Measurements from ENCODE around the gene PRRT3.
"Not testable (repeated sequence)": the region's sequence is repeated elsewhere in the genome, so short reads cannot be mapped to it uniquely, and the experiment has no call there.

The PRRT3 gene

DNA sequence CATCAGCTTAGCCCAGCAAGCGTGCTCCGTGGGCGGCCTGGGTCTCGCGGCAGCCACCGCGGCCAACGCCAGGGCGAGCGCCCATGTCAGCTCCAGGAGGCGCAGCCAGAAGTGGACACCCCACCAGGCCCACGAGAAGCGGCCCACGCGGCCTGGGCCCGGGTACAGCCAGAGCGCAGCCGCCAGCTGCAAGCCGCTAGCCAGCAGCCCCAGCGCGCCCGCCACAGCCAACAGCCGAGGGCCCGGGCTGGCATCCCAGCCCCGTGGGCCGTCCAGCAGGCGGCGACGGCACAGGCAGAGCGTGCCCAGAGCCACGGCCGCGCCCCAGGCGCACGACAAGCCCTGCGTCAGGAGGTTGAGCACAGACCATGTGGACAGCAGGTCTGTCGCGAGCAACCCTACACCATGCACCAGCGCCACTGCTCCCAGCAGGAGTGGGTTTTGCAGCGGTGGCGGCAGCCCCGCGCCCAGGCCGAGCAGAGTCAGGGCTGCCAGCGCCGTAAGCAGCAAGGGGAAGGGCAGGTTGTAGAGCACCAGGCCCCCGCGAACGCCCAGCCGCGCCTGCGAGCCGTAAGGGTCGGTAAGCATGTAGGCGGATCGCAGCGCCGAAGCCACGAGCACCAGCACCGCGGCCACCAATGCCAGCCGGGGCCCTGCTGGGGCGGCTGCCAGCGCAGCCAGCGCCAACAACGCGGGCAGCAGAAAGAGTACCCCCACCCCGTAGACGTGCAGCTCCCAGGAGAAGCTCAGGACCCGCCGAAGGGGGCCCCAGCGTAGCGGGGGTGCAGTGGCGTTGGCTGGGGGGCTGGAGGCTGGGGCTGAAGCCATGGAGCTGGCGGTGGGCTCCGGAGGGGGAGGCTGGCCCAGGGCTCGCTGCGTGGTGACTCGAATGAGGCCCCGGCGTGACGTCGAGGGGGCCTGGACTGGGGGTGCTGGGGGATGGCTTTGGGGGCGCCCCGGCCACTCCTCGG, 4.9 kb downstream of the PRRT3 start:
- DNase-seq, result peak in 1 of 2 experiments; percentile 47

DNA sequence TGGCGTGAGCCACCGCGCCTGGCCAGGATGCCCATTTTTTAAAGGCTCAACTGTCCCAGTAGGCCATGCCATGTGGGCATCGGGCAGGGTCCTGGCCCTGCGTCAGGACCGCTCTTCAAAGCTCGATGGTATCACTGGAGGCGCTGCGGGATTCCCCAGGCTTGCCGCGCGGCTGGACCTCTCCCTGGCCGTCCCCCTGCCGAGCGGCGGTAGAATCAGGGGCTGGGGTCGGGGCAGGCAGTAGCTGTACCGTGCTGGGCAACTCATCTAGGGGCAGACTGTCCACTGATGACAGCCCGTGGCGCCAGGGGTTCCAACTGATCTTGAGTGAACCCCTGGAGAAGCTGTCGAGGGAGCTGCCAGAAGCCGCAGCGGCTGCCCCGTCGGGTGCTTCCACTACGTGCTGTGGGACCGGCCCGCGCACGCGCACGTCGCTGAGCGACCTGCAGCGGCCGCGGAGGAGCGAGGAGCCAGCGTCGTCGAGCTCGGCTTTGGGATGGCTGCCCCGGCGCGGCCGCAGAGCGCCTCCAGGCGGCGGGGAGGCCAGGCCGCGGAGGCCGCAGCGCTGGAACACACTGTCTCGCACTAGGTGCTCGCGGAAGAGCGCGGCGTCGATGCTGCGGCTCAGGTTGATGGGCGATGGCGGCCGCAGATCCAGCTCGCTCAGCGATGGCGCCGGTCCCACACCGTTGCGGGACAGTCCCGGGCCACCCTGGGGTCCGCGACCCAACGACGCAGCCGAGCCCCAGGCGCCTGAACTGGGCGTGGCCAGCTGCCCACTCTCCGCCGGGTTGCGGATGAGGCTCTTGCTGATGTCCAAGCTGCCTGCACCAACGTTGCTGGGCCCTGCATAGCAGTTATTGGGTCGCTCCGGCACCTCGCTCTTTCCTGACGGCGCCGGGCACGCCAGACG, 5.8 kb downstream of the PRRT3 start:
- DNase-seq, result peak; percentile 35 to 68

GRCh38 chr3:9945358-9945757, 6.8 kb downstream of the PRRT3 start:
- DNase-seq, result no peak

DNA sequence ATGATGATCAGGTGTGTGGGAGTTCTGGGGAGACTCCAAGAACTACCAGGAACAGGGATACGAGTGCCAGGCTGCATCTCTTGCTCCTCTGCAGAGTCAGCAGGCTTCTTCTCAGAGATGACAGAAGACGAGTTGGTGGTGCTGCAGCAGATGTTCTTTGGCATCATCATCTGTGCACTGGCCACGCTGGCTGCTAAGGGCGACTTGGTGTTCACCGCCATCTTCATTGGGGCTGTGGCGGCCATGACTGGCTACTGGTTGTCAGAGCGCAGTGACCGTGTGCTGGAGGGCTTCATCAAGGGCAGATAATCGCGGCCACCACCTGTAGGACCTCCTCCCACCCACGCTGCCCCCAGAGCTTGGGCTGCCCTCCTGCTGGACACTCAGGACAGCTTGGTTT, 7.9 kb downstream of the PRRT3 start:
- DNase-seq, result no peak

DNA sequence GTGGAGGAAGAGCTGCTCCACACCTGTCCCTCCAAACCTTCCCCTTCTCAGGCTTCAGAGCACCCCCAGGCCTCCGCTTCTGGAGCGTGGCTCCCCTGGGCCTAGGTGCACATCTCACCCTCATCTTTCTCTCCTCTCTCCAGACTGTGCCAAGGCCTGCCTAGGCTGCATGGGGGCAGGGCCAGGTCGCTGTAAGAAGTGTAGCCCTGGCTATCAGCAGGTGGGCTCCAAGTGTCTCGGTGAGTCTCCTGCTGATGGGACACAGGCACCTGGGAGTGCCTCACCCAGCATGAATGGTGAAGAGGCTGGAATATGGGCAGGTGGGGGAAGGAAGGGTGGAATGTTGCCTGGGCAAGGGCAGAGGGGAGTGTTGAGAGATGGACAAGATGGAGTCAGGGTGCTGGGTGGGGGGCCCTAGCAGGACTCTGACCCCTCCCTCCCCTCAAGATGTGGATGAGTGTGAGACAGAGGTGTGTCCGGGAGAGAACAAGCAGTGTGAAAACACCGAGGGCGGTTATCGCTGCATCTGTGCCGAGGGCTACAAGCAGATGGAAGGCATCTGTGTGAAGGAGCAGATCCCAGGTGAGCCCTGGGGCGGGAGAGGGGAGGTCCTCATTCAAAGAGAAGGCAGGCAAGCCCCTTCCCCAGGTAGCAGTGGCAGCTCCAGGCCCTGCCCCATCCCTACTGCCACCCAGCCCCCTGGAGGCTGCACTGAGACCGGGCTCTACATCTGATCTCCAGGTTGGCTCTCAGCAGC, 9.1 kb downstream of the PRRT3 start:
- no peak for DNase-seq

DNA sequence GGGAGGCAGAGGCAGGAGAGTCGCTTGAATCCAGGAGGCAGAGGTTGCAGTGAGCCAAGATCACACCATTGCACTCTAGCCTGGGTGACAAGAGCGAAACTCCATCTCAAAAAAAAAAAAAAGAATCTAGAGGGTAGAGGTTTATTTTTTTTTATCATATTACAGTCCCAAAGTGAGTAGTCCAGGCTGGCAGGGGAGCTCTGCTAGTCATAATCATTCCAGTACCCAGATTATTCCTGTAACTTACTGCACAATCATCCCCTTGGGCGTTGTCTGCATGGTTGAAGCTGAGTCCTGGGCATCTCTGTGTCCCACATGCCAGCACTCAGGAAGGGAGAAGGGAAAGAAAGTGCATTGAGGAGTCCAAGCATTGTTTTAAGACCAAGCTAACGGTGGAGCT, 10.0 kb downstream of the PRRT3 start:
- DNase-seq, result no peak

DNA sequence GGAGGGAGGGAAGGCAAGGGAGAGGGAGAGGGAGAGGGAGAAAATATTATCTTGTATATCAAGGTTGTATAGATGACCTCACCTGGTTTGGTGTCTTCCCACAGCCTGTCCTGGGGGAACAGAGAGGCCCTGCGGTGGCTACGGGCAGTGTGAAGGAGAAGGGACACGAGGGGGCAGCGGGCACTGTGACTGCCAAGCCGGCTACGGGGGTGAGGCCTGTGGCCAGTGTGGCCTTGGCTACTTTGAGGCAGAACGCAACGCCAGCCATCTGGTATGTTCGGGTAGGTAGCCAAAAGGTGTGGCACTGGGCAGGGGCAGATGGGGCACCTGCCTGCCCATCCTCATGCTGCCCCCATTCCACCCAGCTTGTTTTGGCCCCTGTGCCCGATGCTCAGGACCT, 11.5 kb downstream of the PRRT3 start:
- no peak for DNase-seq

- not testable (repeated sequence) for DNase-seq
Measured at GRCh38 chr3:9939906-9940305, 12.3 kb downstream of the PRRT3 start.

- no peak for DNase-seq
Measured at GRCh38 chr3:9938966-9939365, 13.2 kb downstream of the PRRT3 start.

DNA sequence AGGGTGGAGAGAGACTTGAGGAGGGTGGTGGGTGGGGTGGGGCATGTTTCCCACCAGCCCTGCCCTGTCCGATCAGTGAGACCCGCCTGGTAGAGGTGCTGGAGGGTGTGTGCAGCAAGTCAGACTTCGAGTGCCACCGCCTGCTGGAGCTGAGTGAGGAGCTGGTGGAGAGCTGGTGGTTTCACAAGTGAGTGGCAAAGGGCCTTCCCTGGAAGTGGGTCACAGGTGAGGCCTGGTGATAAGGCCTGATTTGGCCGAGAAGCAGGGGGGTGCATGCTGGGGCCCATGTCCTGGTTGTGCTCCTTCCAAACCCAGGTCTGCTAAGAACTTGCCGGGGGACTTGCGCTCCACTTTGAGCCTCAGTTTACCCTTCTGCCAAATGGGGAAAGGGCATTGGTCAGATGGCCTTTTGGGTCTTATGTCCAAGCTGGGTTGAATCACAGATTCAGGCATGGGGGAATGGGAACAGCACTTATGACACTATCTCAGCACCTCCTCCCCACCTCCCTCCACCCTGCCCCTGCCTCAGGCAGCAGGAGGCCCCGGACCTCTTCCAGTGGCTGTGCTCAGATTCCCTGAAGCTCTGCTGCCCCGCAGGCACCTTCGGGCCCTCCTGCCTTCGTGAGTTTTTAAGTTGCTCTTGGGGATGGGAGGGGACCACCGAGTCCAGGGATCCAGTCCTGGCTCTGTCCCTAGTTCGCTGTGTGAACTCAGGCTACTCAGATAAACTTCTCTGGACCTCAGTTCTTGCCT, 14.5 kb downstream of the PRRT3 start:
- DNase-seq, result no peak

GRCh38 chr3:9935966-9936510, 16.2 kb downstream of the PRRT3 start:
- no peak for DNase-seq

GRCh38 chr3:9934993-9935392, 17.2 kb downstream of the PRRT3 start:
- no peak for DNase-seq

GRCh38 chr3:9934235-9934621, 18.0 kb downstream of the PRRT3 start:
- DNase-seq, result no peak

DNA sequence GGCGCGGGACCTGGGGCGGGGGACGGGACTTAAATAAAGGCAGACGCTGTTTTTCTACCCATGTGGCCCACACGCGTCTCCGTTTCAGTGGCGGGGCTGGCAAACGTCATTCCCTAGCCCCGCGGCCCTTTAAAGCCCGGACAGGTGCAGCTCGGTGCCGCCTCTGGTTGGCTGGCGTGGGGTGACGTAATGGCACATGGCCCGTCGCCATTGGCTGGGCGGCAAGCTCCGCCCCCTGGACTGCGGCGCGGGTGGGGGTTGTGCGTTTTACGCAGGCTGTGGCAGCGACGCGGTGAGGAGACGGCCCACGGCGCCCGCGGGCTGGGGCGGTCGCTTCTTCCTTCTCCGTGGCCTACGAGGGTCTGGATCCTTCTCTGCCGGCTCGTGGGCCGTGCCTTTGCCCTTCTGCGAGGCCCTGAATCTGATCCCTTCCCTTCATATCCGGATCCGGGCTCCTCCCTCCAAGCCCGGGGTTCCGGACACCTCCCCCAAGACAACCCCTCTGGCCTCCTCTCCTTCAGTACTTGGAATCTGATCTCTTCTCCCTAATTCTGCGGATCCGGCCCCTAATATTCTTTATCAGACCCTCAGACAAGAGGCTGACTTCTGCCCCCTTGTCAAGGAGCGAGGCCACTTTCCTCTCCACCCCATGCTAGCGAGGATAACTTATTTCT, 18.5 kb downstream of the PRRT3 start, which contains the start of gene CRELD1:
TSS of gene CRELD1 (plus strand) at position 274 of the 674 bp plus-strand sequence. CDS start 605 bp downstream, outside the sequence.
- peak; percentile 78 to 79 for DNase-seq

DNA sequence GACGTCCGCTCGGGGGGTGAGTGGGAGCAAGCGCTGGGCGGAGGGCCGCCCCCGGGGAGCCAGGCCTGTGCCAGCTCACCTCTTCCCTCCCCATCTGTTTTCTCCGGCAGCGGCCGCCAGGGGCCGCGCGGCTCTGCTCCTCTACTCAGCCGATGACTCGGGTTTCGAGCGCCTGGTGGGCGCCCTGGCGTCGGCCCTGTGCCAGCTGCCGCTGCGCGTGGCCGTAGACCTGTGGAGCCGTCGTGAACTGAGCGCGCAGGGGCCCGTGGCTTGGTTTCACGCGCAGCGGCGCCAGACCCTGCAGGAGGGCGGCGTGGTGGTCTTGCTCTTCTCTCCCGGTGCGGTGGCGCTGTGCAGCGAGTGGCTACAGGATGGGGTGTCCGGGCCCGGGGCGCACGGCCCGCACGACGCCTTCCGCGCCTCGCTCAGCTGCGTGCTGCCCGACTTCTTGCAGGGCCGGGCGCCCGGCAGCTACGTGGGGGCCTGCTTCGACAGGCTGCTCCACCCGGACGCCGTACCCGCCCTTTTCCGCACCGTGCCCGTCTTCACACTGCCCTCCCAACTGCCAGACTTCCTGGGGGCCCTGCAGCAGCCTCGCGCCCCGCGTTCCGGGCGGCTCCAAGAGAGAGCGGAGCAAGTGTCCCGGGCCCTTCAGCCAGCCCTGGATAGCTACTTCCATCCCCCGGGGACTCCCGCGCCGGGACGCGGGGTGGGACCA, 19.2 kb downstream of the PRRT3 start:
- DNase-seq, result peak; percentile 13 to 54

GRCh38 chr3:9932535-9932842, 19.7 kb downstream of the PRRT3 start:
- DNase-seq, result no peak

- DNase-seq, result no peak
Measured at GRCh38 chr3:9930804-9931418, 21.3 kb downstream of the PRRT3 start.

GRCh38 chr3:9928158-9928557, 24.1 kb downstream of the PRRT3 start:
- no peak for DNase-seq

DNA sequence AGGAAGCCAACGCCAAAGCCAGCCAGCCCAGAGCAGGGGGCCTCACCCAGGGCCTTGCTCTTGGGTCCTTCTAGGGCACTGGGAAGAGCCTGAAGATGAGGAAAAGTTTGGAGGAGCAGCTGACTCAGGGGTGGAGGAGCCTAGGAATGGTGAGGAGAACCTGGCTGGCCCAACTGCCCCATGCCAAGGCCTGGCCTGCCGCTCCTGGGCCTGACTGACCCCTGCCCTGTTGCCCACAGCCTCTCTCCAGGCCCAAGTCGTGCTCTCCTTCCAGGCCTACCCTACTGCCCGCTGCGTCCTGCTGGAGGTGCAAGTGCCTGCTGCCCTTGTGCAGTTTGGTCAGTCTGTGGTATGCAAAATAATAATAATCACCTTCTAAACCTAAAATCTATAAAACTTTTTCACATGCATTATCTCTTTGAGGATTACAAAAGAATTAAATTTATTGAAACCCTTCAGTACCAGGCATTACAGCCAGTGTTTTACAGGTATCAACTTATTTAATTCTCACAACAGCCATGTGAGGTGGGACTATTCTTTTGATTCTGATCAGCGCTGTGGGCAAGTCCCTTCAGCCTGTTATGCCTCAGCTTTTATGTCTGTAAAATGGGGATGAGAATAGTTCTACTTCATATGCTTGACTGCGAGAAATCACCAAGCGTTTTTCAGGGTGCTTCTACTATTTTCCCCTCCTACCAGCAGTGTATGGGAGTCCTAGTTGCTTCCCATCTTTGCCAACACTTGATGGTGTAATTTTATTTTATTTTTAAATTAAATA, 33.8 kb downstream of the PRRT3 start:
- DNase-seq, result no peak

Measured in NCI-H187 (cell line).